Activated CD4-positive, alpha-beta T cell treated with anti-CD3 and anti-CD28 coated beads for 1 hour (primary cell): ENCODE data around the gene CCDC82.

ENCODE experiments used
- DNase-seq: peaks from one replicate; pipeline ENCODE4 v3.0.0-alpha.2; 2020

The CCDC82 gene

DNA sequence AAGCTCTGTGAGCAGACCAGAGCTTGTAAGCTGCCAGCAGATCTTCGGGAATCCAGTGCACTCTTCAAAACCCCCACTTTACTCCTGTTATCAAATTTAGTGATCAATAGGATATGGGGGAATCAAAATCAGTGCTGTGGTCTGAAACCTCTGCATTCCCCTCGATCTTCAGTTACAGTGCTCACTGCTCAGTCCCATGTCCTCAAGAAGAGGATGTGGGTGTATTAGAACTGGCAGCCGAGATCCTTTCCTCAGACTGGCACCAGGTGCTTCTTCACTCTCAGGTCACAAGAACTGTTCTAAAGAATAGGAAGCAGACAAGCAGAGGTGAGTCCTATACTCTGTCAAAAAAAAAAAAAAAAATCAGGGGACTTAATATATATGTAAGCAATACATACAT lies 31.4 kb downstream of the CCDC82 start:
- DNase-seq = no peak

GRCh38 chr11:96357794-96358193 lies 31.9 kb downstream of the CCDC82 start:
- no peak for DNase-seq

DNA sequence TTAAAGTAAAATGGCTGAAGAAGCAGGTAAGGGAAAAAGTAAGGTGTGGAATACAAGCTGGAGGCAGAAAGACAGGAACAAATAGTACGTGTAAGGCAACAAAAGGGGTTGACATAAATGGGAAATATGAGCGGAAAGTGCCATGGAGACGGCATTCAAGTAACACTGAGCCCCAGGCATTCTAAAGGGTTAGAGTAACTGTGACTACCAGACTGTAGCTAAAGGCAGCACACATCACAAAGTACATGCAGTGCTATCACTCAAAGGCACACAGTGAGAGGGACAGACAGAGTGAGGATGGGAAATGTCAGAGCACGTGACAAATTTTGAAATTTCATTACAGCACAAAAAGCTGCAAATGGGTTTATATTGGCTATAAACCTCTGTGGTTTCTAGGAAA lies 32.9 kb downstream of the CCDC82 start:
- DNase-seq = no peak

DNA sequence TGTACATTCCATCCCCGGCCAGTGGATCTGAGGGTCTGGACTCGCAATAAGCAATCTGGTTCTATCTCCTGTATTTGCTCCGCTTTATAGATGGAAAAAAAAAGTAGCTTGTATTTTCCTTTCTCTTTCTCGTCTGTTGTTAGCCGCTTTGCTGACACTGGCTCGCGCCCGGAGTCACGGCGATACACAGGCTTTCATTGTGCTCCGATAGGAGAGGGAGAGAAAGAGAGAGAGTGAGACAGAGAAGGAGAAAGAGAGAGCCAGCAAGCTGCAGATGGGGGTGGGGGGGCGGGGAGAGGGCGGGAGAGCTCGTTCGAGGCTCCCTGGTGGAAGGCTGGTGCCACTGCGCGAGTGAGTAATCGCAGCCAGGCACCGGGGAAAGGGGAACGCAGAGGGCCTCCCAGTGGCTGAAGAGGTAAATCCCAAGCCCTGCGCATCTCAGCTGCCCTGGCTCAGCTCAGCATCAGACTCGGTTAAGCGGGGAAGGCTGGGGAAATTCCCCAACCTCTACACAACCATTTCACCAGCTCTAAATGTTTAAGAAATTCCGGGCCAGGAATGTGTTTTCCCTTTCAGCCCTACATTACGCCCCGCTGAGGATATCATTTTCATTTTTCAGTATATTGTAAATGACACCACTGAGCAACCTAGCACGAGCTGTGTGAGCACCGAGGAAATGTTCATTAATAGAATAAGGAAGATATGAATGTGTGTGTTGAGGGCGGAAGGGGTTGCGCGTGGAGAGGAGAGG lies 46.6 kb downstream of the CCDC82 start, which contains the start of gene MAML2:
Gene MAML2, minus strand, starts transcription at position 235 of the 751 bp plus-strand sequence. CDS start 1,300 bp downstream, outside the sequence.
- peak; percentile 87 for DNase-seq

DNA sequence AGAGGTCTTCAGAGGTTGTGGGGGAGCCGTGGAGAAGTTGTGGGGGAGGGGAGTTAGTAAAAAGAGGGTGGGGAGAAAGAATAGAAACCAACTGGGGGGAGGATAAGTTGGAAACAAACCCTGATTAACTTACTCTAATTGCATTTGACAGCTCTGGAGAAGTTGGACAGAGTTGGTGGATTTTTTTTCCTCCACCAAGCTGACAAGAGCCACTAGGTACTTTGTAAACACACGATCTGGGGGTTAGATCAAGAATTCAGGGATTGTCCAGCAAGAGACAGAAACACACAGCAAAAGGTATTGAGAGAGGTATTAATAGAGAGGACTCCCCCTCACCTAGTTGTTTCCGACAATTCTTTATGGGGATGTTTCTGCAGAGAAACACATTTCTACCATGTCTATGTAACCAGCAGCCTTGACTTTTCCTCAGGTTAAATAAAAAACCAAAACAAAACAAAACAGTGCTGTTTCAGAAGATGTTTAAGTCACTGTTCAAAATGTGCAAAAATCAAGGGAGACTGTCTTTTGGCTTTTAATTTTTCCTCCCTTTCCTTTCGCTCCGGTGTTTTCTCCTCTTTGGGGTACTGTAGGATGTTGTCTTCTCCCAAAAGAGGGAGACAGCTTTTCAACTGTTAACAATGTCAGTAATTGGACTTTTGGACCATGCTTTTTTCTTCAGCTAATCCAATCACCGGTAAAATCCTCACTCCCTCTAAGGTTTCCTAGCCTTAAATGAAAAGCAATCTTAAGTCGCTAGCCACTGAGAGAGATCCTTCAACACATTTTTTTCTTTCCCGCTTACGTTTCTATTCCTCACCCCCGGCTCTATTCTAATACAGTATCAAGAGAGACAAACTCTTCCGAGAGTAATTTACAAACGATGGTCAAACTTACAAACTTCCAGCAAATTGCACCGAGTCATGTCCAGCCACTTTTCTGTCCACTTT lies 47.4 kb downstream of the CCDC82 start:
- DNase-seq = no peak

DNA sequence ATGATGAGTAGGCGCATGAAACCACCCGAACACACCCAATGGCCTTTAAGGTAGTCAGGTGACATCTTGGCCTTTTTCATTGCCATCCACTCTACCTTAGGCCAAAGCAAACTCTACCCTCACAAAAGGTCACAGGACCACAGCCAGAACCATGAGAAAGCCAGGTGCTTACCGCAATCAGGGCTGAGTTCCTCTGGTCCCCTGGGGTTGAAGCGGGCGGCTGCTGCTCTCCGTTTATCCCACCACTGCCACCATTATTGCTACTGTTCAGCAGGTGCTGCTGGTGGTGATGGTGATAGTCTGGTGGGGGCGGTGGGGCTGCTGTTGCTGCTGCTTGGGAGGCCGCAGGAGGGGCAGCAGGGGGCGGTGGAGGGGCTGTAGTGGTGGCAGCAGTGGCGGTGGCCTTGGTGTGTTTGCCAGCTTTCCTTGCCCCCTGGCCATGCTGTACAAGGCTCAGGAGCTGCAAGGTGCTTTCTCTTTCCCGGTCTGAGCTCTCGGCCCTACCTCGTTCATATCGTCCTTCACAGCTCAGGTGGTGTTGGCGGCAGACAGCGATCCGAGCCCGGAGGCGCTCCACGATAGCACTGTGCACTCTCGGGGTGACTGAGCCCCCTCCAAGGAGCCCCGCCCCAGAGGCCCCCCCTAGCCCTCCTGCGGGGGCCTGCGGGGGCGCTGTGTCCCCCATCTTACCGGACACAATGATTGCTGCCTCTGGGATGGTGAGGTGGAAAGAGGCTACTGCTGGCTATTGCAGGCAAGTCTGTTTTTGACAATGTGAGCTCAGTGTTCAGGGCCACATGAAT lies 48.3 kb downstream of the CCDC82 start:
- DNase-seq = peak; percentile 47

DNA sequence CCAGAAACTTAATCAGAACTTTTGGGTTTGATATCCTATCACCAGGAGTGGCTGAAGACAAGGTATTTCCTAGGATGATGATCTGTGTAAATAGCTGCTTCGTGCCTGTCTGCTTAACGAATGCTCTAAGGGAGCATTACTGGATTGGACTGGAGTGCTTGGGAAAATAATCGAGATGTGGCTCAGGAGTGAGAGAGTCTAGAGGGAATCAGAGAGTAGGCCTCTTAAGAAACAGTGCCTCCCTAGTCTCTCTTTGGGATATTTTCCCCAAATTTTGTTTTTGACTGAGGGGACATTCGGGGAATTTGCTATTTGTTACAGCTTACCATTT lies 49.2 kb downstream of the CCDC82 start:
- DNase-seq = no peak

DNA sequence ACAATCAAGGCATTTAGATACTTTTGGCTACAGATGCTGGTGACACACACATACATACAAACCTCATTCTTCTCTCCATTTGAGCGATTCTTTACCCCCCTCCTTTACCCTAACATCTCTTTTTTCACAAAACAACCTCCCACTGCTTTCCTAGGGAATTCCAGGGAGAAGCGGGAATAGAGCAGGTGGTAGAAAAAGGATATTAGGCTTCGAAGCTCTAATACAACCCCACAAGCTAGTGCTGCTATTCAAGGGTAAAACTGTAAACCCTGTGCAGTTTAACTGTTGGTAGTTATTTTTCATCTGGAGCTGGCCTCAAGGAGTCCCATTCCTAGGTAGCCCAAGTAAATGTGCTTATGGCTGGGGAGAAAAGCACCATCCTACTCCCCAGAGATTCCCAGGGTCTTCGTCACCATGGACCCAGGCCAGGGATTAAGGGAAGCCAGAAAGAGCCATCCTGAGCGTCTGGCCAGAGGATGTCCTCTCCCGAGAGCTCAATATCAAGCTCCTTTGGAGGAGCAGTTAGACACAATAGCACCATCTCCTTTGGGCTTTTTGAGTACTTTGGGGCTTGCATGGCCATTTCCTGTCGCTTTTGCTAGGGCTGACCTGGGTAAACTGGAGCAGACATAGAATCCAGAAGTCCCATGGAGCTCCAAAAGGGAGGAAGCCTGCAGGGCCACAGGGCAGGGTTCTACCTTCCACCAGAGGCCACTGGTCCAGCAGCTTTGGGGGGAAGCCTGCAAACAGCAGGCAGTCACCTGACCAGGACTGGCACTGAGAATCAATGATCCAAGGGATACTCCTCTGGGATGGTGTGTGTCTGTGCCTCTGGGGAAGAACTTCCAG lies 49.8 kb downstream of the CCDC82 start:
- DNase-seq = no peak

GRCh38 chr11:96338910-96339705 lies 50.6 kb downstream of the CCDC82 start:
- no peak for DNase-seq

DNA sequence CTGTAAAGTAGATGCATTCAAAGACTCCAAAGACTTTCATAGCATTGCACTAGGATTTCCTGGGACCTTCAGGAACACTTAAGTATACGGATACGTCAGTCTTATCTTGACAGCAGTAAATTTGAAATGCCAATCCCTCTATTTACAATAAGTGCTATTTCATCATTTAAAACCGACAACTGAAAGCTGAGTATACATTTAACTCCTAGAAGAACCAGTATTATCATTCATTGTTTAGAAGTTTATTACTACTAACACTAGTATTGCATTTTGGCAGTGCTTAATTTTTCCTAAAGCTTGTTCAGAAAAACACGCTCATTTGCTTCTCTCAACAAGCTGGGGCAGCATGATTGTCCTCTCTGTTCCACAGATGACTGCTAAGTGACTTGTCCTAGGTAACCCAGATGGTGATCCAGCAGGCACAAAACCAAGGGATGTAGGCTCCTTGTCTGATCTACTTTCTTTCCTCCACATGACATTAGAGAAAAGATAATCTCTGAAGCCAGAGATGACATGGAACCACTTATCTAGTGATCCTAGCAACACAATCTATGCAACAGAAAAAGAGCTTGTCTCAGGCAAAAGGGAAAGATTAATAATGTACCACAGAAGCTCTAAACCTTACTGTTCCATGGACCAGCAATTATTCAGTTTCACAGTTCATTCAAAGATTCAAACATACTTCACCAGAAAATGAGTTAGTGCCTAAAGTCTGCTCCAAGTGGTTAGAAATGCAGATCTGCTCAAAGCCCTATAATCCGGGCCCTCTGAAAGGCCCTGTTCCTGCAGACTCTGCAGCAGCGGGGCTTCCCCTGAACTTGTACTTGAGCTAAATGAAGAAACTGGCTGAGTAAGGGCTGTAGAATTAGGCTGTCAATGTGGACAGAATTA lies 51.9 kb downstream of the CCDC82 start:
- no peak for DNase-seq

- no peak for DNase-seq
Measured at GRCh38 chr11:96335388-96335787, 54.3 kb downstream of the CCDC82 start.

DNA sequence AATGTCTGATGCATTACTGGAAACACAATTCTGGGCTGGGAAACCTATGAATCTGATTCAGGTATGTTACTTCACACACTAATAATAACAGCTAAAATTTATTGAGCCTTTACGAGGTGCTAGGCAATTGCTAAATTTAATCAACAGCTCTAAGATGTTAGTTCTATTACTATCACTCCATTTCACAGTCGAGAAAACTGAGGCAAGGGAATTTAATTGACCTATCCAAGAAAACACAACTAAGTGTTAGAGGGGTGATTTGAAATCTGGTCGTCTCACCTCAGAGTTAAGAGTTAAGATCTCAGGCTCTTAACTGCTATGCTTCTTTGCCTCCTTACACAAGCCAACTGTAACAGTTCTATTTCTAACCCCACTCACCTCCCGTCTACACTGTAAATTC lies 55.5 kb downstream of the CCDC82 start:
- DNase-seq = no peak

GRCh38 chr11:96333191-96333719 lies 56.5 kb downstream of the CCDC82 start:
- no peak for DNase-seq

DNA sequence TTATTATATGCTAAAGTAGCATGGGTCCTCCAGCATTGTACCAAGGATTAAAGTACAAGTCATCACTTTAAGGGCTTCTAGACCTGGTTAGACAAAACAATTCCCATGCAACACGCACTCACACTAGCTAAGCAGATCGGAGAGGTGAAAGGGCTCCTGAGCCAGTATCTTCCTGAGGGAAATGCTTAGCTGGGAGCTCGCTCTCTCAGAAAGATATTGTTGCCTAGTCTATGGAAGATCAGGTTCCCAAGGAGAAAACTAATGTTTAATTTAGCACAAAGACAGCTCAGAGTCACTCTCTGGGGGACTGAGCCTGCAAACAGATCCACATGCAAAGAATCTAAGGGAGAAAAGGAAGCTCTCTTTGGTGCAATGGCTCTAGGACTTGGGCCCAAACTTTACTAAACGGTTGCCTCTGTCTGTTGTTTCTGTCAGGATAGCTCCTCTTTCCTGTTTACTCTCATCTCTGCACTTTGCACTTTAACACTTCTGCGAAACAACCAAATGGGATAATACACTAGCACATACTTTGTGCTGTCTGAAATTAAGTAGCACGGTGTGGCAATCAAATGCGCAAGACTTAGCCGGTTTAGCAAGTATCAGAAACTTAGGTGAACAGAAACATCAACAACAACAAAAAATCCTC lies 57.5 kb downstream of the CCDC82 start:
- no peak for DNase-seq

GRCh38 chr11:96331699-96332116 lies 58.0 kb downstream of the CCDC82 start:
- no peak for DNase-seq

DNA sequence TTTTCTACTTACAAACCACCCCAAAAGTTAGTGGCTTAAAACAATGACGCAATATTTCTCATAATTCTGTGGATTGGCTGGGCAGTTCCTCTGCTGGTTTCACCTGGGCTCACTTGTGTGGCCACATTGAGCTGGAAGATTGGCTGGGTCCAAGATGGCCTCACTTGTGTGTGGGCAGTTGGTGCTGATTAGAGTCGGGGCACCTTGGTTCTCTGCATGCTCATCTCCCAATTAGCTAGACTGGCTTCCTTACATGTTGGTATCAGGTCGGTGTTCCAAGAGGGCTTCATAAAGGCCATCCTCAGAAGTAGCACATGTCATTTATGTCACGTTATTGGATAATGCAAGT lies 59.2 kb downstream of the CCDC82 start:
- no peak for DNase-seq

GRCh38 chr11:96329855-96330510 lies 59.7 kb downstream of the CCDC82 start:
- DNase-seq = no peak

- no peak for DNase-seq
Measured at GRCh38 chr11:96329419-96329818, 60.3 kb downstream of the CCDC82 start.

- no peak for DNase-seq
Measured at GRCh38 chr11:96328395-96329010, 61.2 kb downstream of the CCDC82 start.
